HG03558 (cell line): ENCODE measurements around the gene DIS3.
"Not testable (repeated sequence)": the region's sequence is repeated elsewhere in the genome, so short reads cannot be mapped to it uniquely, and the experiment has no call there.

Source experiments
- ATAC-seq: cut with Tn5 transposase; IDR thresholded peaks from one replicate; pipeline ENCODE4 v1.9.1; 2021; ENCODE audit warnings: moderate number of reproducible peaks; ENCODE audit not compliant: unreplicated experiment; ENCODE audit errors: extremely low read depth

DIS3 gene

GRCh38 chr13:72781451-72782439 is at the start of gene DIS3, which contains the start of gene PIBF1:
DIS3 (minus strand) TSS chr13:72781900; CDS start chr13:72781832, 68 bp downstream.
PIBF1 (plus strand) TSS chr13:72782133; CDS start chr13:72783470, 1,337 bp downstream.
- ATAC-seq: peak; percentile 95

- ATAC-seq: no peak
Measured at GRCh38 chr13:72823724-72824123, 42.0 kb upstream of the DIS3 start.

DNA sequence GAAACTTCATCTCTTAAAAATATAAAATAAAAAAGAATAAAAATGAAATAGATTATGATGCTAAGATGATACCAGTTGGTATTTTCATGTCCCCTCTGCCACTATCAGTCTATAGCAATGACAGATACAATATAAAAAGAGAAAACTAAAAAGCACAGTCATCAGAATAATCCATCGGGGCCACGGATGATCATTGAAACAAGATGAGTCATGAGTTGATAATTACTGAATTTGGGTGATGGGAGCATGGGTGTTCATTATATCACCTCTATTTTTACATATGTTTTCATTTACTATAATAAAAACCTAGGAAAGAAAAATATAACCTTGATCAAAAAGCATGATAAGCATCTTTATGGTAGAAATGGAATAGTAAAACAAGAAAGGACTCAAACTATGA is 41.4 kb upstream of the DIS3 start:
- no peak for ATAC-seq

DNA sequence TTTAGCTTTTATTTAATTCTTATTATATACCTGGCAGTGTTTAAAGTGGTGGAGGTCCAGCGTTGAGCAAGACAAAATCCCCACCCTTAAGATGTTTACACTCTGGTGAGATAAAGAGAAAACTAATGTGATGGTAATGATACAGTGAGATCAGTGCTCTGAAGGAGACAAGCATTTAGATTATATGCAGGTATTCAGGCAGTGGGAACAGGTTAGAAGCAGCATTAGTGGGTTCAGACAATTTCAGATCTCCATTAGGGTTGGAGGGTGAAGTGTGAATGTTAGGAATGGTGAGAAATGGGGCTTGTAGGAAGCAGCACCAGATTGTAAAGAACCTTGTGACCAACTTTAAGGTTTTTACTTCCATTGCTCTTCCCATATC is 39.2 kb upstream of the DIS3 start:
- no peak for ATAC-seq

DNA sequence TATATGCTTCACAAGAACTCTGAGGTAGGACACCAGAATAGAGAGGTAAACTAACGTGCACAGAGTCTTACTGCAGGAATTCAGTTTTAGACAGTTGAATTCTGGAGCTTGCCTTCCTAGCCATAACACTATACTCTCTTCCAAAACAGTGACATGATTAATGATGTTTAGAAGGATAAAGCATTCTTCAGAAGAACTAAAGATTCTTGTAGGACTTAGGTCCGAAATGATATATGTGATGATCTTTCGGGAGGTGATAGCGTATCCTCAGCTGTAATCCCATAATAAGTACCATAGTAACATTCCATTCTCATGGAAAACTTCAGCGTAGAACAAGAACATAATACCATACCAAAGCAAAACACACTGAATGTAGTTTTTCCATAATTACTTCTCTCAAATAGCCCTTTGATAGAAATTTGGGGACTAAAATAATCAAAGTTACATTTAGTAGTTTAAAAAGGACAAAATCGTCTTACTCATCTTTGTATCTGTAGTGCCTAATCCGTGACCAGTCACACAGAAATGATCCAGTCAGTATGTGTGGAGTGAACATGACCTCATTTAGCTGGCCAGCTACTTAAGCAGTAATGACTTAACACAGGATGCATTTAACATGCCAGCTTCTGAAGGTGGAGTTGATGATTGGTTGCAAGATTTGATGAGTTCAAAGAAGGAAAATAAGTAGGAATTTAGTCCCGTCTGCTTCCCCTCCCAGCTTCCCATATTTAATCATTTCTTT is 38.6 kb upstream of the DIS3 start:
- ATAC-seq: no peak

- ATAC-seq: no peak
Measured at GRCh38 chr13:72808917-72809500, 27.3 kb upstream of the DIS3 start.

DNA sequence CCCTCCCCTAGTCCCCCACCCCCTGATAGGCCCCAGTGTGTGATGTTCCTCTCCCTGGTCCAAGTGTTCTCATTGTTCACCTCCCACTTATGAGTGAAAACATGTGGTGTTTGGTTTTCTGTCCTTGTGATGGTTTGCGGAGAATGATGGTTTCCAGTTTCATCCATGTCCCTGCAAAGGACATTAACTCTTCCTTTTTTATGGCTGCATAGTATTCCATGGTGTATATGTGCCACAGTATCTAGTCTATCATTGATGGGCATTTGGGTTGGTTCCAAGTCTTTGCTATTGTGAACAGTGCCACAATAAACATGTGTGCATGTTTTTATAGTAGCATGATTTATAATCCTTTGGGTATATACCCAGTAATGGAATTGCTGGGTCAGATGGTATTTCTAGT is 24.8 kb upstream of the DIS3 start:
- ATAC-seq: not testable (repeated sequence)

DNA sequence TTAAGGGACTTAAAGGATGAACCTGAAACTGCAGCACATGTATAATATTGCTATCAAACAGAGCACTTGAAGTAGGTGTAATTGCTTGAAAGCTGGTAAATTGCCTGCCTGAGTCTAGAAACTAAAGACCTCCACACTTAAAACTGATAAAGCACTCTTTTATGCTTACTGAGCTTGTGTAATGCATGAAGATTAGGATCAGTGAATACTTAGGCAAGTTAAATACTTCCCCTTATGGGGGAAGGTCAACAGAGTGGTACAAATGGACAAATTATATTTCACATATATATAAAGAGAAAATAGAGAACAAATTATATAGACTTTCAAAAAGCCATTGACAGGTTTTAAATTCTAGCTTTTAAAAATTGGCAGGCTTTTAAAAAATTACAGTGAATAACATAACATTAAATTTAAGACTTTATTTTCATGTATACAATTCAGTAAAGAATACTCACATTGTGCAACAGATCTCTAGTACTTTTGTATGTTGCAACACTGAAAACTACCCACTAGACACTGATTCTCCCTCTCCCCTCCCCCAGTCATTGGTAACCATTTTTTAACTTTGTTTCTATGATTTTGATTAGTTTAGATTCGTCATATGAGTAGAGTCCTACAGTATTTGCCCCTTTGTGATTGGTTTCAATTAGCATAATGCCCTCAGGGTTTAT is 24.1 kb upstream of the DIS3 start:
- ATAC-seq: no peak

- no peak for ATAC-seq
Measured at GRCh38 chr13:72804301-72804700, 22.6 kb upstream of the DIS3 start.

DNA sequence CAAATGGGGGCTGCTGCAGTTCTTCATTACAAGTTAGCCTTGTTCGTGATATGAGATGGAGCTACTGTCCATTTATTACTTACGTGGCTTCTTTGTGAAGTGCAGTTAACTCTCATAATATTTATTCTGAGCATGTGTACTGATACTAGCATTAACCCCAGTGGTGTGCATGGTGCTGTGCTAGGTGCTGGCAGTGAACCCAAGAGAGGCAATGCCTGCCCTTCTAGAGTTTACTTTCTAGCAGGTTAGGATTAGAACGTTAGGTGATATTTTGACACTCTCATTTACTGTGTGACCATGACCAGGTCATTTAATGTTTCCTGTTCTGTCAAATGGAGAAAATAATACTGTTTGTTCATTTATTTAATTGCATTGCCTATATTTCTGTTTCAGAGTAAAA is 17.1 kb upstream of the DIS3 start:
- no peak for ATAC-seq

DNA sequence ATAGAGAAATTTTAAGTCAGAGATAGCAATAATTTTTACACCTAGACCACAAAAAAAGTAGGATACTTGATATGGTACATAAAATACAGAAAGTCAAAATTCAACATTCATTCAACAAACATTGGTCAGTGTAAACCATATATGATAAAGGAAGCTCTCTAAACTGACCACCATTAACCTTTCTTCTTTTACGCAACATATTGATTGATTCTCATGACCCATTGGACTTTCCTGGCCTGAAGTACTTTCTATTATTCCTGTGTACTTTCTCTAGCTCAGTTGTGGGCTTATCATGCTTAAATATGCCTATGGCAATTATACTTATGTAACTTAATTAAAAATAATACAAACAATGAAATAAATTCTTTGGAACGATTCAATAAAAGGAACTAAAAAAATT is 10.9 kb upstream of the DIS3 start:
- ATAC-seq: no peak

GRCh38 chr13:72788831-72789230 is 7.1 kb upstream of the DIS3 start:
- no peak for ATAC-seq

GRCh38 chr13:72784679-72785078 is 3.0 kb upstream of the DIS3 start:
- ATAC-seq: not testable (repeated sequence)

DNA sequence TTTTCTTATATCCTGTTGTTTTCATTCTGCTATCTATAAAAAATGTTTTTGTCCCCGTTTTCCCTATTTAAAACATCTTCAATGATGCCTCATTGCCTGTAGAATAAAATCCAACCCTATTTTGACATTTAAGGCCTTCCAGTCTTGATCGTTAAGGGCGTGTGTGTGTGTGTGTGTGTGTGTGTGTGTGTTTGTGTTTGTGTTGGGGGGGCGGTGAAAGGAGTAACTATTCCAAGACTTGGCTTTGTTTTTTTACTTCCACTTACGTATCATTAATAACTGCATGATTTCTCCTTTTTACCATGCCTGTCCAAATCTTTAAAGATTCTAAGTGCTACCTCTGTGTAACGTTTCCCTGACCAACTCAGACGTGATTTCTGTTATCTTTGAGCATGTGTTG is 1.0 kb upstream of the DIS3 start:
- ATAC-seq: no peak

DNA sequence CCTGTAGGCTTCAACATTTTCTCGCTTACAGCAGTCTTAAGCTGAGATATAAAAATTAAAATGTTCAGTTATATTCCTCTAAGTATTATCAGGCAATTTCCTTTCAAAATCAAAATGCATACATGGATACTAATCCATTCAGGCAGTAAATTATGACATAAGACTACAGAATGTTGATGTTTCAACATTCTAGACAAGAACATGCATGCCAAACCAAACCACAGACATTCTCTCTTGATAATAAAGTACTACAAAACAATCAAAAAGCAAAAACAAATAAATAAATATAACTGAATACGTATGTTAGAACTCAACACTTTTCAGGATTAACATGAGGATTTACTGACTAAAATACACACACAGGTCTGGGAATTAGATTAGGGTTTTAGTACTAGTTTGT is 7.7 kb downstream of the DIS3 start:
- ATAC-seq: no peak

- ATAC-seq: no peak
Measured at GRCh38 chr13:72763411-72763810, 18.3 kb downstream of the DIS3 start.

DNA sequence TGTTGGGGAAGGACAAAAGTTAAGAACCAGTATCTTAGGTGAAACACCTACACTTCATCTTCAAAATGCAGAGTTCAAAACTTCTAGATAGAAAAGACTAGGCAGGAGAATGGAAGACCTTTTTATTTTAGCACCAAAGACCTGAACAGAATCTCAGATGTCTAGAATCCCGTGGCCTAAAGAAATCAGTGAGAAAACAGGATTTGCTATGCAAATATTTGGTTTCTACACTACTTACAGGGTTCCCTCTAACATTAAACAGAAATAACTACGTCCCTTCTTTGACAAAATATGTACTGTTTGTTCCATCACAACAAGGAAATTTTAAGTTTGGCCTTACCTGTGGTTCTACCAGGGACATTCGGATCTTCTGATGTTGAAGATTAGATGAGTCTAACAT is 21.5 kb downstream of the DIS3 start:
- ATAC-seq: no peak

- no peak for ATAC-seq
Measured at GRCh38 chr13:72757792-72758535, 23.7 kb downstream of the DIS3 start.

DNA sequence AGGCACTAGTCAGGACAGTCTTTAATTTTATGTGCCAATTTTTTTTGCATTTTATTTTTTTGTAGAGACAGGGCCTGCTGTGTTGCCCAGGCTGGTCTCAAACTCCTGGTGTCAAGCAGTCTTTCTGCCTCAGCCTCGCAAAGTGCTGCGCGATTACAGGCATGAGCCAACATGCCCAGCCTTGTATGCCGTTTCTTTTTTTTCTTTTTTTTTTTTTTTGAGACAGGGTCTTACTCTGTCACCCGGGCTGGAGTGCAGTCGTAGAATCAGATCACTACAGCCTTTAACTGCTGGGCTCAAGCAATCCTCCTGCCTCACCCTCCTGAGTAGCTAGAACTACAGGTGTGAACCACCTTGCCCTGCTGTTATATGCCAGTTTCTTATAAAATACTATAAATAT is 27.6 kb downstream of the DIS3 start:
- no peak for ATAC-seq

- ATAC-seq: no peak
Measured at GRCh38 chr13:72751220-72751619, 30.5 kb downstream of the DIS3 start.
